NT2/D1 (cell line): ENCODE measurements around the gene LAD1.
A peak's percentile ranks its signal among the peaks of the same experiment; 100 is the strongest.

Source experiments
- DNase-seq: peaks from one replicate; pipeline ENCODE4 v3.0.0-alpha.2; 2011; ENCODE audit warnings: low read depth, low spot score
- H3K27me3 ChIP-seq: 2 replicates; pipeline ENCODE4 v1.6.0; 2011; ENCODE audit warnings: mild to moderate bottlenecking; ENCODE audit not compliant: insufficient read length, insufficient read depth
- H3K36me3 ChIP-seq: 2 replicates; pipeline ENCODE4 v1.6.1; 2011; ENCODE audit warnings: mild to moderate bottlenecking, low read length, mixed read lengths; ENCODE audit not compliant: insufficient read depth, insufficient read length
- H3K4me1 ChIP-seq: 2 replicates; pipeline ENCODE4 v1.5.1; 2011; ENCODE audit not compliant: insufficient read depth, insufficient read length
- H3K4me3 ChIP-seq: 2 replicates; pipeline ENCODE4 v1.5.1; 2011; ENCODE audit warnings: low read depth; ENCODE audit not compliant: insufficient read length
- H3K9ac ChIP-seq: 2 replicates; pipeline ENCODE4 v1.6.0; 2011; ENCODE audit warnings: low read depth; ENCODE audit not compliant: insufficient read length
- H3K9me3 ChIP-seq: 2 replicates; pipeline ENCODE4 v1.5.1; 2011; ENCODE audit warnings: mild to moderate bottlenecking, low read length; ENCODE audit not compliant: insufficient read depth
- SUZ12 ChIP-seq: IDR thresholded peaks from 2 replicates; pipeline ENCODE4 v1.6.1; 2011; ENCODE audit not compliant: insufficient read length, insufficient read depth; ENCODE audit errors: extremely low read depth
- YY1 ChIP-seq: IDR thresholded peaks from 2 replicates; pipeline ENCODE4 v1.6.1; 2011; ENCODE audit not compliant: insufficient read length, insufficient read depth
- ZNF274 ChIP-seq: IDR thresholded peaks from 2 replicates; pipeline ENCODE4 v1.6.1; 2011; ENCODE audit warnings: mild to moderate bottlenecking, low read depth, low read length

LAD1 gene

DNA sequence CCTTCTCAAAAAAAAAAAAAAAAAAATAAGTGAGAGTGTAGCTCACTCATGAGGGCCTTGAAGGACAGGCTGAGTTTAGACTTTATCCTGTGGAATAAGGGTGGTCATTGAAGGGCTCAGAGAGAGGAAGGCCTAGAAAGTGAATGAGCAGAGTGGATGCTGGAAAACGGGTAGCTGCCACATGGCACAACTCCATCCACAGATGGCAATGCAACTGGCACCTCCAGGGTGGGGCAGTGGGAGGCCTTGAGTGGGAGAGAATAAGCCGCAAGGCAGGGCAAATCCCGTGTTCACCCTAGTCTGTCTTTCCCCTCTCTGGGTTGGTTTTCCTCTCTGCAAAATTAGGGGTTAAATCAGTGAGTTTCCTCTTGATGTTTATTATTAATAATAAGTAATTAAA, 19.3 kb upstream of the LAD1 start:
- DNase-seq = no peak
- Histone ChIP-seq H3K9ac (no peak overlapping the region), H3K27me3 (no peaks in the 10 kb centered on the region), H3K9me3 (peaks cover 34% of the 10 kb centered on the region), H3K36me3 (no peaks in the 10 kb centered on the region), H3K4me3 (no peak overlapping the region), H3K4me1 (peaks cover 11% of the 10 kb centered on the region)
- no peak for TF ChIP-seq SUZ12
- TF ChIP-seq YY1 = no peak
- TF ChIP-seq ZNF274 = no peak

DNA sequence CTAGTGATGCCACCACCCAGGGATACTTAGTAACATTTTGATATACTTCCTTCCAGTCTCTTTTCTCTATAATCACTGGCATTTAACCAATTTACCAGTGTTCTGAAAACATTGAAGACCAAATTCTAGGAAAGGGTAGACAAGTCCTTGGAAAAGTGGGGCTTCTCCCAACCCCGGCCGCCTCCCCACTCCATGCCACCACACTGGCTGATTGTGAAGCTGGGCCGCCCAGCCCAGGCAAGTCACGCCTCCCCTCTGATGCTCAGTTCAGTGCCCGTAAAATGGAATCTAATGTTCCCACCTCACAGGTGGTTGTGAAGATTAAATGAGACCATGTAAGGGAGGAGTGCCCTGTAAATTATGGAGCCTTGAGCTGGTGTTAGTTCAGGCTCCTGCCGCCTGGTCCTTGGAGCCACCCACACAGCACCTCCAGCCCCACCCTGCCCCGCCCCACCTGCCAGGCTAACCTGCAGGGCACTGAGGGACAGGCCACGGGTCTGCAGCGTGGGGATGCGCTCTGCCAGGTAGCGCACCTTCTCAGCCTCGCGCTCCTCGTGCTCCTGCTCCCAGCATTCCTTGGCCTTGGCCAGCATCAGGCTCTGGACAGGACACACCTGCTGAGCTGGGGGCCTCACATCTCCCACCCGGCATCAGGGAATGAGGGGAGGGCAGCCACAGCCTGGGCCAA, 15.1 kb upstream of the LAD1 start:
- H3K9ac ChIP-seq = no peak overlapping the region
- TF ChIP-seq ZNF274 (no peak), SUZ12 (no peak)
- no peaks in the 10 kb centered on the region for H3K36me3 ChIP-seq
- H3K4me1 ChIP-seq = no peaks in the 10 kb centered on the region
- H3K27me3 ChIP-seq = no peaks in the 10 kb centered on the region
- H3K9me3 ChIP-seq = peaks cover 34% of the 10 kb centered on the region
- DNase-seq = no peak
- H3K4me3 ChIP-seq = no peak overlapping the region

DNA sequence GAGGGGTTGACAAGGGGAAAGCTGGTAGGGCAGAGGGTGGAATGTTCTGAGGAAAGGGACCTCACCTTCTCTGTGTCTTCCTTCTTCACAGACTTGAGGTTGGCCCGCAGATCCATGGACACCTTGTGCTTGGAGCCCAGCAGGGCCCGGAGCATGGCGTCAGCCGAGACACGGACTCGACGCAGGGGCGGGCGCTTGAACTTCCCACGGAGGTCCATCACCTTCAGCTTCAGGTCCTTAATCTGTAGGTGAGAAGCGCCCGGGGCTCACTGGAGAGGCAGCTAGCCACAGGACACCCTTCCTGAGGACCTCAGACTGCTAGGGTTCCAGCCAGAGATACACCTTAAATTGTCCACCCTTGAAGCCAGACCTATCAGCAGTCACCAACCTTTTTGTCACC, 12.2 kb upstream of the LAD1 start:
- no peak overlapping the region for H3K9ac ChIP-seq
- peaks cover 24% of the 10 kb centered on the region for H3K9me3 ChIP-seq
- TF ChIP-seq YY1 (no peak), ZNF274 (no peak)
- no peaks in the 10 kb centered on the region for H3K4me1 ChIP-seq
- H3K4me3 ChIP-seq = no peak overlapping the region
- no peaks in the 10 kb centered on the region for H3K36me3 ChIP-seq
- no peaks in the 10 kb centered on the region for H3K27me3 ChIP-seq
- no peak for DNase-seq

DNA sequence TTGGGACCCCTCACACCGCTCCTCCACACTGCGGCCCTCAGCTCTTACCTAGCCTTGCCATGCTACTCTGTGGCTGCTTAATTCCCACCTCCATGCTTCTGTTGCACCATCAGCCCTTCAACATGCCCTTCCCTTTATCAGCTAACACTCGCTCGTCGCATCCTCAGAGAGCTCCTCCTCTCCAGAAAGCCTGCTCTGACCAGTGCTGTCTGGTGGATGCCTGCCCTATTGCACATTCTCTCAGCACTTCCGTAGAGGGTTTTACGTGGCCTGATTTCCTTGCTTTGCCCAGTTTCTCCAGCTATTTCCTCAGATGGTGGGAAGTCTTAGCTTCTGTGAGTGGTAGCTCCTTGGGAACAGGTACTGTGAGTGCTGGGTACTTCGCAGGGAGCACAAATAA, 10.3 kb upstream of the LAD1 start:
- Histone ChIP-seq H3K4me1 (peaks cover 3% of the 10 kb centered on the region), H3K9ac (no peak overlapping the region)
- no peak for DNase-seq

DNA sequence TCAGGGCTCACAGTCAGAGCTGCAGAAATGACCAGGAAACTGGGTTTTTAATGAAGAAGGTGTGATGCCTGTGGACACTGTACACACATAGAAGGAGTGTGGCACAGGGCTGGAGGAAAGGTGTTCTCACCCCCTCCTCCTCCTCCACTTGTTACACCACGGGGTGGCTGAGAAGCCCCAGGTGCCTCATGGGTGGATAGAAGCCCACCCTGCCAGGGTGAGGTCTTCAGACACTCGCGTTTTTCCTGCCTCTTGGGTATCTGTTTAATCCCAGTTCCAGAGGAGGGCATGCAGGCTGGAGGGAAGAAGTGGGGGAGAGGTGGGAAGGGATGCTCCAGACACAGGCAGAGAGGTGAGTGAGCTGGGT, 9.7 kb upstream of the LAD1 start:
- Histone ChIP-seq H3K27me3 (no peaks in the 10 kb centered on the region), H3K4me1 (peaks cover 3% of the 10 kb centered on the region), H3K9me3 (no peaks in the 10 kb centered on the region), H3K4me3 (no peak overlapping the region), H3K36me3 (no peaks in the 10 kb centered on the region), H3K9ac (no peak overlapping the region)
- DNase-seq = no peak
- TF ChIP-seq ZNF274 (no peak), YY1 (no peak), SUZ12 (no peak)

More for the DNA sequence above, 10.3 kb upstream of the LAD1 start:
- Histone ChIP-seq H3K9me3 (peaks cover 5% of the 10 kb centered on the region; the same call in 1 of the 2 replicates), H3K36me3 (no peaks in the 10 kb centered on the region), H3K27me3 (no peaks in the 10 kb centered on the region), H3K4me3 (no peak overlapping the region)
- no peak for TF ChIP-seq SUZ12
- no peak for TF ChIP-seq ZNF274
- no peak for TF ChIP-seq YY1

DNA sequence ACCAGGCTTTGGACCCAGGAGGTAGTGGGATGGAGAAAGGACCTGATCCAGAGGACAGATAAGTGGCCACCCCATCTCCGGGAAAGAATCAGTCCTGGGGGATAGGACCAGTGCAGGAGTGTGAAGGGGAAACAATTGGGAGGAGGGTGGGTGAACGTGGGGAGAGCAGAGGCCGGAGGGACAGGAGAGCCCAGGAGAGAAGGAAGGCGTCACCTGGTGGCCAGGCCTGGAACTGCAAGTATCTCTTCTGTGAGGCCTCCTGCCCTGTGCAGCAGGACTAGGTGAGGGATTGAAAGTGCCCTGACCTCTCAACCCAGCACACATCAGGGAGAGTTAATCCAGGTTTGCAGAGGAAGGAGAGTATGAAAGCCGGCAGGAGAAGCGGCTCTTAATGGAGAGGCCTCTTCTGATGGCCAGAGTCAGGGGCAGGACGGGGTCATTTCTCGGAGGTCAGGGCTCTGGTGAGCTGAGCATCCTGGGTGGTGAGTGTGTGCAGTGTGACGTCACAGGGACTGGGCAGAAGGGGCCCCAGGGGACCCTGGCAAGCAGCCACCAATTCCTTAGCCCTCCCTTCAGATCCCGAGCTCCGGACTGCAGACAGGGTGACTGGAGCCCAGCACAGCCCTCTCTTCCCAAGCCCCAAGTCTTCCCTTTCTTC, 9.2 kb upstream of the LAD1 start:
- H3K4me1 ChIP-seq = peaks cover 3% of the 10 kb centered on the region
- H3K9me3 ChIP-seq = no peaks in the 10 kb centered on the region
- DNase-seq = peak; percentile 85
- H3K9ac ChIP-seq = peak overlapping the region; percentile 53
- H3K36me3 ChIP-seq = no peaks in the 10 kb centered on the region
- TF ChIP-seq ZNF274 (no peak), SUZ12 (no peak)
- H3K27me3 ChIP-seq = no peaks in the 10 kb centered on the region
- no peak overlapping the region for H3K4me3 ChIP-seq

DNA sequence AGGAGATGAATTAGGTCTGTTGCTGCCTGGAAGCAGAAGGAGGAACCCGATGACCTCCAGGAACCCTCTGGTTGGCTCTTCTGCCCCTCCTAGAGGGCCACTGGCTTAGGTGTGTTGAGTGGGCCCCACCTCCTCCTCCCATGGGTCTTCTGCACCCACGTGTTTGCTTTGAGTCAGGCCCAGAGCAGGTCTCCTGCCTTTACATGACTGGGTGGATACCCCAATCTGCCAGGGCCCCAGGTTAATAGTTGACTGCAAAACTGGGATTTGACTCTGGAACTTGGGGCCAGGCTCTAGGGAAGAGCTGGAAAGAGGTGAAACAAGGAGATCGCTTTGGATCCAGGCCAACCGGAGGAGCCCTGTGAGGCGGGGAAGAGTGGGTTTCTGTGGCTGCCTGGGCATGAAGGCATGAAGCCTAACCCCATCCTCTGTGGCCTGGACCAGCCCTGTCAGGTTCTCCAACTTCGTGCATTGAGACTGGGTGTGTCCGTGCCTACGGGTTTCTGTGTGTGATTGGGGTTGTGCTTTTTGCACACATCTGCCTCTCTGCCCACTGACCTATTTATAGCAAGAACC, 7.8 kb upstream of the LAD1 start:
- Histone ChIP-seq H3K4me1 (peaks cover 3% of the 10 kb centered on the region), H3K4me3 (no peak overlapping the region), H3K27me3 (peaks cover 4% of the 10 kb centered on the region), H3K9ac (no peak overlapping the region), H3K36me3 (no peaks in the 10 kb centered on the region), H3K9me3 (no peaks in the 10 kb centered on the region)
- DNase-seq = no peak
- TF ChIP-seq YY1 (no peak), SUZ12 (no peak), ZNF274 (no peak)
